GM12873 (cell line): ENCODE data around the gene CCDC69.

Experiments
- TF ChIP-seq, protein P1 (sequence below): IDR thresholded peaks from 2 replicates; pipeline ENCODE4 v1.5.1; 2012; ENCODE audit warnings: low read depth, mild to moderate bottlenecking, moderate library complexity, low read length, control low read depth; ENCODE audit not compliant: insufficient read depth; ENCODE audit errors: missing control alignments

Gene CCDC69

DNA sequence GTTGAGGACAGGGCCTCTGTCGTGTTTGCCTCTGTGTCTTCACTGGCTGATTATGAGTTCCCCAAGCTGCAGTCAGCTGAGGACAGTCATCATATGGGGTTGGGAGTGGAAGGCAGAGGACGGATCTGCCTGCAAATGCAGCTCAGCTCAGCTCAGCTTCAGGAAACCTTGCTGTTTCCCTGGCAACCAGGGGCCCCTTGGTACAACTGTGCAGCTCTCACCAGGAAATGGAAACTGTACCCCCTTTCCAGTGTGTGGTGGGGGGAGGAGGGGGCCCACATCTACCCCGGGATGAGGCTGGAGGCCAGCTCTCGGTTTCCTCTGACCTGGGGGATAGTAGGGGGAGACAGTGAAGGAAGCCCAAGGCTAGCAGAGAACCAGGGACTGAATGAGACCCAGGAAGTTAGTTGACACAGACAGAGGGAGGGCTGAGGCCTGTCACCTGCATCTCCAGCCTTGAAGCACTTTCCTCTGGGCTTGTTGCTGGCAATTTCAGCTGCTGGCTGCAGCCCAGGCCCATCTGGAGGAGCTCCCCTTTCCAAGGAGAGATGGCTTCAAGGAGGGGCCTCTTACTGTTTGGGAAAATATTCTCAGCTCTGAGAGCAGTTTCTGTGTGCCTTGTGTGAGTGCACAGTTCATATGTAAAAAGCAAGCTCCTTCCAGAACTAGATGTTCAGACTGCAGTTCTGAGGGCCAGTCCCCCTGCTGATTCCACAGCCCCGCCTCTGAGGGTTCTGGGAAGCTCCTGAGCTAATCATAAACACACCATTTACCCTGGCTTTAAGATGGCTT, 73.2 kb downstream of the CCDC69 start:
- TF ChIP-seq, protein P1, sequence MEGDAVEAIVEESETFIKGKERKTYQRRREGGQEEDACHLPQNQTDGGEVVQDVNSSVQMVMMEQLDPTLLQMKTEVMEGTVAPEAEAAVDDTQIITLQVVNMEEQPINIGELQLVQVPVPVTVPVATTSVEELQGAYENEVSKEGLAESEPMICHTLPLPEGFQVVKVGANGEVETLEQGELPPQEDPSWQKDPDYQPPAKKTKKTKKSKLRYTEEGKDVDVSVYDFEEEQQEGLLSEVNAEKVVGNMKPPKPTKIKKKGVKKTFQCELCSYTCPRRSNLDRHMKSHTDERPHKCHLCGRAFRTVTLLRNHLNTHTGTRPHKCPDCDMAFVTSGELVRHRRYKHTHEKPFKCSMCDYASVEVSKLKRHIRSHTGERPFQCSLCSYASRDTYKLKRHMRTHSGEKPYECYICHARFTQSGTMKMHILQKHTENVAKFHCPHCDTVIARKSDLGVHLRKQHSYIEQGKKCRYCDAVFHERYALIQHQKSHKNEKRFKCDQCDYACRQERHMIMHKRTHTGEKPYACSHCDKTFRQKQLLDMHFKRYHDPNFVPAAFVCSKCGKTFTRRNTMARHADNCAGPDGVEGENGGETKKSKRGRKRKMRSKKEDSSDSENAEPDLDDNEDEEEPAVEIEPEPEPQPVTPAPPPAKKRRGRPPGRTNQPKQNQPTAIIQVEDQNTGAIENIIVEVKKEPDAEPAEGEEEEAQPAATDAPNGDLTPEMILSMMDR, result no peak

DNA sequence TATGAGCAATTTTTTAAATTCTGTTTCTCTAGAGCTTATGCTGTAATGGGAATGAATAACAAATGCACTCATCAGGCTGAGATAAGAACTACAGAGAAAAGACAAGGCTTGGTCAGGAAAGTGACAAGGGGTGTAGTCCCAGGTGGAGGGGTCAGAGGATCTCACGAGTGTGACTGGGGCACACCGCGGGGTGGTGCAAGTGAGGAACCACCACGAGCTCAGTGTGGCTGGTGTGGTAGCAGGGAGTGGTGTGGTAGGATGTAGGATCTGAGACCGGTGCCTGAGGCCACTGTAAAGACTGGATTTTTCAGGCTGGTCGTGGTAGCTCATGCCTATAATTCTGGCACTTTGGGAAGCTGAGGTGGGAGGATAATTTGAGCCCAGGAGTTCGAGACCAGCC, 75.3 kb downstream of the CCDC69 start:
- TF ChIP-seq, protein P1, result no peak

DNA sequence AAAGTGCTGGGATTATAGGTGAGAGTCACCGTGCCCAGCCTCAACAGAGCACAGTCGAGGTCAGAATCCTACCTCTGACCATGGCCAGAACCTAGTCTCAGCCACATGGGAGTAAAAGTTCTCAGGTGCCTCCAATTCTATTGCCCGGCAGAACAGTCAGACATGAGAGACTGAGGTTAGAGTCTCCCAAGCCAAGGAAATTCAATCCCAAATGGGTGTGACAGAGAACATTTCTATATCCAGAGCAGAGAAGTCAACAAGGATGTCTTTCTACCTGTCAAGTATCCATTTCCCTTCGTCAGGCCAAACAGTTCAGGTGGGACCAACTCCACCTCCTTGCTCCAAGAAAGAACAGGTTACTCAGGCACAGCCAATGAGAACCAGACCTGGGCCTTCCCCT, 76.9 kb downstream of the CCDC69 start:
- TF ChIP-seq, protein P1, result no peak

DNA sequence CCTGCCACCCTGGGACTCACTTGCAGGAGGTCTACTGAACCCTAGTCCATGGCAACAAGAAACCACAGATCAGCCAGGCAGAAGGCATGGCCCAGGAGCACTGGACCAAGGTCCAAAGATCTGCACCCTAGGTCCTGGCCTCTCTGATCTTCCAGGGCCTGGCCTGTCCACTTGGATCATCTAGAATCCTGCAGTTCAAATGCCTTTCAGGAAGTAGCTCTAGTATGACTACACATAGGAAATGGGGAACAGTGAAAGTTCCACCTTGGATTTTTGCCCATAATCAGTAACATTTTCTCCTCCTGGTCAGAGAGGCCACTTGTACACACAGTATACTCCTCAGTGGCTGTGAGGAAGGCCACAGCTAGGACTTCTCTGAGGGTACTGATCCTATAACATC, 77.8 kb downstream of the CCDC69 start:
- TF ChIP-seq, protein P1, result no peak

GRCh38 chr5:151144922-151145321, 79.0 kb downstream of the CCDC69 start:
- TF ChIP-seq, protein P1, result no peak

DNA sequence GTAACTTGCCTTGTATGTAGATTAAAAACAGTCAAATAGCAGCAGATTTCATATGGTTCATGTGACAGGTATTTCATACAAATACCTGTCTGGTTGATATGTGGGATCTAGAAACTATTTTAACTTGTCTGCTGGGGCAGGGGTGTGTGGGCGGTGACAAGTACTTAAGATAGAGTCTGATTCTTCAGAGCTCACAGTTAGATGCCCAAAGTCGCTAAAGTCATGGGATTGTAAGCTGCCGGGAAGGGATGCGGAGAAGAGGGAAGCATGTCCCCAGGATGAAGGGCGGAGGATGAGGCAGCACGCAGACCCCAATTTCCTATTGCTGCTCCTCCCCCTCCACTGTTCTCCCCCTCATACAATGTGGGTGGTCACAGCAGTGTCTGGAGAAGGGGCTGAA, 79.6 kb downstream of the CCDC69 start:
- TF ChIP-seq, protein P1, result no peak

DNA sequence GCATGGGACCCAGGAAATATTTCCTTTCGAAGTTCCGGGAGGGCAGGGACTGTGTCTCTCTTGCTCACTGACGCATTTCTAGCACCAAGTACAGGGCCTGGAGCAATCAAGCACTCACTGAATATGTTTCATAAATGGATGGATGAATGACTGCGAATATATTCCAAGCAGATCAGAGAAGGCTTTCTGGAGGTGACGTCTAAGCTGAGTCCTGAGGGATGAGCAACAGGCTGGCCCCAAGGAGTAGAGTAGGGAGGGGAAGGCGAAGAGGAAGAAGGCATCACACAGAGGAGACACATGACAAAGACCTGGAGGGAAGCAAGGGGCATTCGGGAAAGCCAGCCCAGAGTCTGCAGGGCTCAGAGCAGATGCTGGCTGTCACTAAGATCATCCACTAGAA, 80.2 kb downstream of the CCDC69 start:
- TF ChIP-seq, protein P1, result no peak
